ENCODE results near the gene DHRSX.
"Not testable (repeated sequence)": the region's sequence is repeated elsewhere in the genome, so short reads cannot be mapped to it uniquely, and the experiment has no call there.

DHRSX gene

GRCh38 chrX:2313864-2314640 is 186.7 kb downstream of the DHRSX start:
- no peak for TF ChIP-seq CTCF (IDR thresholded peaks at IDR 0.05; ENCODE audit: insufficient read depth, low read depth, low read length, missing control alignments)
- no peak overlapping the region for H3K4me3 ChIP-seq (ENCODE audit: low read depth, low read length)
- DNase-seq (ENCODE audit: low read depth): no peak

- DNase-seq (ENCODE audit: low read depth): not testable (repeated sequence)
Observed at GRCh38 chrX:2312061-2312591, 188.7 kb downstream of the DHRSX start.

GRCh38 chrX:2311501-2311900 is 189.3 kb downstream of the DHRSX start:
- no peak for DNase-seq (ENCODE audit: low read depth)
- H3K4me3 ChIP-seq (ENCODE audit: low read depth, low read length): no peak overlapping the region
- no peak for TF ChIP-seq CTCF (IDR thresholded peaks at IDR 0.05; ENCODE audit: insufficient read depth, low read depth, low read length, missing control alignments)

More at GRCh38 chrX:2312061-2312591, 188.7 kb downstream of the DHRSX start:
- H3K4me3 ChIP-seq (ENCODE audit: low read depth, low read length): not testable (repeated sequence)

- no peak for DNase-seq (ENCODE audit: low read depth)
- no peak overlapping the region for H3K4me3 ChIP-seq (ENCODE audit: low read depth, low read length)
- no peak for TF ChIP-seq CTCF (IDR thresholded peaks at IDR 0.05; ENCODE audit: insufficient read depth, low read depth, low read length, missing control alignments)
Observed at GRCh38 chrX:2301901-2302300, 198.9 kb downstream of the DHRSX start.

GRCh38 chrX:2299871-2300270 is 200.9 kb downstream of the DHRSX start:
- TF ChIP-seq CTCF (IDR thresholded peaks at IDR 0.05; ENCODE audit: insufficient read depth, low read depth, low read length, missing control alignments): no peak
- no peak for DNase-seq (ENCODE audit: low read depth)
- no peak overlapping the region for H3K4me3 ChIP-seq (ENCODE audit: low read depth, low read length)

GRCh38 chrX:2286731-2287130 is 214.0 kb downstream of the DHRSX start:
- no peak for TF ChIP-seq CTCF (IDR thresholded peaks at IDR 0.05; ENCODE audit: insufficient read depth, low read depth, low read length, missing control alignments)
- no peak overlapping the region for H3K4me3 ChIP-seq (ENCODE audit: low read depth, low read length)
- no peak for DNase-seq (ENCODE audit: low read depth)

- TF ChIP-seq CTCF (IDR thresholded peaks at IDR 0.05; ENCODE audit: insufficient read depth, low read depth, low read length, missing control alignments): no peak
- H3K4me3 ChIP-seq (ENCODE audit: low read depth, low read length): no peak overlapping the region
- no peak for DNase-seq (ENCODE audit: low read depth)
Observed at GRCh38 chrX:2284601-2285000, 216.2 kb downstream of the DHRSX start.

All from GM12865 (cell line).